GM12875 (cell line): ENCODE measurements around the gene FNDC3B.

Experiments used
- H3K4me3 ChIP-seq: one replicate; pipeline ENCODE4 v1.5.1; 2011; ENCODE audit warnings: low read depth, low read length, control low read depth
- TF ChIP-seq, protein P1 (sequence below): IDR thresholded peaks from 2 replicates; pipeline ENCODE4 v1.5.1; 2011; ENCODE audit warnings: low read depth, mild to moderate bottlenecking, control low read depth, inconsistent platforms, low read length, moderate library complexity, borderline replicate concordance; ENCODE audit not compliant: insufficient read depth

The FNDC3B gene

DNA sequence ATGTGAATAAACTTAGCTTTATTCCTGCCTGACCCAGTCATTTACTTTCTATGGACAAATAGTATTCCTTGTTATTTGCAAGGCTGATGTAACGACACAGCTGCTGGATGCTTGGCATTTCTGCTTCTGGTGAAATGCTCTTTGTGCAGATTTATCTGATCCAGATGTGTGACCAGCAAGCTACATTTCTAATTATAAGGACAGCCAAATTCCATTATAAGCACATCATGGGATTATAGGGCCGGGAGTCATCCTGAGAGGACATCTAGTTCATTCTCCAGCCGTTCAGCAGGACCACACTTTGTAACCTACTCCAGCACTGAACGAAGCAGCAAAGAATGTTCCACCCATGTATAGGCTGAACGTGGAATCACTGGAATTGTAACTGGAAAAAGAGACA, 42.9 kb downstream of the FNDC3B start:
- no peak overlapping the region for H3K4me3 ChIP-seq
- TF ChIP-seq, protein P1, sequence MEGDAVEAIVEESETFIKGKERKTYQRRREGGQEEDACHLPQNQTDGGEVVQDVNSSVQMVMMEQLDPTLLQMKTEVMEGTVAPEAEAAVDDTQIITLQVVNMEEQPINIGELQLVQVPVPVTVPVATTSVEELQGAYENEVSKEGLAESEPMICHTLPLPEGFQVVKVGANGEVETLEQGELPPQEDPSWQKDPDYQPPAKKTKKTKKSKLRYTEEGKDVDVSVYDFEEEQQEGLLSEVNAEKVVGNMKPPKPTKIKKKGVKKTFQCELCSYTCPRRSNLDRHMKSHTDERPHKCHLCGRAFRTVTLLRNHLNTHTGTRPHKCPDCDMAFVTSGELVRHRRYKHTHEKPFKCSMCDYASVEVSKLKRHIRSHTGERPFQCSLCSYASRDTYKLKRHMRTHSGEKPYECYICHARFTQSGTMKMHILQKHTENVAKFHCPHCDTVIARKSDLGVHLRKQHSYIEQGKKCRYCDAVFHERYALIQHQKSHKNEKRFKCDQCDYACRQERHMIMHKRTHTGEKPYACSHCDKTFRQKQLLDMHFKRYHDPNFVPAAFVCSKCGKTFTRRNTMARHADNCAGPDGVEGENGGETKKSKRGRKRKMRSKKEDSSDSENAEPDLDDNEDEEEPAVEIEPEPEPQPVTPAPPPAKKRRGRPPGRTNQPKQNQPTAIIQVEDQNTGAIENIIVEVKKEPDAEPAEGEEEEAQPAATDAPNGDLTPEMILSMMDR: no peak

DNA sequence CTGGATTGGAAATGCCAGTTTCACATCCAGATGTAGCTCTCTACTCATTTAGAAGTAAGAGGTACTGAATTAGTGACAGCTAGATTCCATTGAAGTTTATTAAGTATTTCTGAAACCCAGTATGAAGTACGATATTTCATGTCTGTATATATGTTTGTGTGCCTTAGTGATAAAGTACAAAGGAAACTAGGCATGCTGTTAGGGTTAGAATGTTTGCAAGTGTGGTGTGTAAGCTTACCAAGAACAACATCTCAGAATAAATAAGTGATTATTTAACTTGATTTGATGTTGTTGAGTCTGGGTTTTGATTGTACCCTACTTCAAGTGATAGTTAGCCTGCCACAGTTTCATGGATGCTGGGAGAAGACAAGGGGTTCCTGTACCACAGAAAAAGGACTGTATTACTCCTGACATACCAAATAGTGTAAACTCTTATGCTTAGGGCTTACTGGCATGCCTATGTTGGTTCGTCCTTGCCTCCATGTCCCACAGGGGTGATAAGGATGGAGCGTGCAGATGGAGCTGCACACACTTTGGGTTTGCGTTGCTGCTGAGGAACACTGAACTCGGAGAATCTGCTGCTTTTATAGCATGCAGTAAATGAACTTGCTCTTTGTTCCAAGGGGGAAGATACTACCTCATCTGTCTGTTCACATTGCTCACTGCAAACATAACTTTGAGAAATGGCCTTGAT, 43.6 kb downstream of the FNDC3B start:
- no peak overlapping the region for H3K4me3 ChIP-seq
- TF ChIP-seq, protein P1: no peak

DNA sequence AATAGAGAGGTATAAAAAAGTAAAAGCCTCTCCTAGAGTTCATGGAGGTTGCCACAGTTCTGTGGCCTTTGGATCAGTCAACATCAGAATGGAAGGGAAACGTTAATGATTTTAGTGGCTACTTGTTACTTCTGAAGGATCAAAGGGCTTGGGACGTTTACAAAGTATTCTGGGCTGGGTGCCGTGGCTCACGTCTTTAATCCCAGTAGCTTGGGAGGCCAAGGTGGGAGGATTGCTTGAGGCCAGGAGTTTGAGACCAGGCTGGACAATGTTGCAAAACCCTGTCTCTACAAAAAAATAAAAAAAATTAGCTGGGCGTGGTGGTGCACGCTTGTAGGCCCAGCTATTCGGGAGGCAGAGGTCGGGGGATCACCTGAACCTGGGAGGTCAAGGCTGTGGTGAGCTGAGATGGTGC, 44.6 kb downstream of the FNDC3B start:
- TF ChIP-seq, protein P1: no peak

GRCh38 chr3:172084871-172085556, 45.6 kb downstream of the FNDC3B start:
- no peak overlapping the region for H3K4me3 ChIP-seq
- TF ChIP-seq, protein P1: no peak

More for the DNA sequence above, 44.6 kb downstream of the FNDC3B start:
- H3K4me3 ChIP-seq: no peak overlapping the region

GRCh38 chr3:172085557-172085895, 46.1 kb downstream of the FNDC3B start:
- no peak overlapping the region for H3K4me3 ChIP-seq
- TF ChIP-seq, protein P1: no peak

DNA sequence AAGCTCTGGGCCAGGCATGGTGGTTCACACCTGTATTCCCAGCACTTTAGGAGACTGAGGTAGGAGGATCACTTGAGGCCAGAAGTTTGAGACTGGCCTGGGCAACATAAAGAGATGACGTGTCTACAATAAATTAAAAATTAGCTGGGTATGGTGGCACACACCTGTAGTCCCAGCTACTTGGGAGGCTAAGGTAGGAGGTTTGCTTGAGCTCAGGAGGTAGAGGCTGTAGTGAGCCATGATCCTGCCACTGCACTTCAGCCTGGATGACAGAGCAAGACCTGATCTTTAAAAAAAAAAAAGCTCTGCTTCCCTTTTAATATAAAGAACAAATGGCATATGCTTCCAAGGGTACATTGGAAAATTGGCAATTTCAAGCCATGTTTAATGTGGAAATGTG, 46.7 kb downstream of the FNDC3B start:
- TF ChIP-seq, protein P1: no peak
- H3K4me3 ChIP-seq: no peak overlapping the region

DNA sequence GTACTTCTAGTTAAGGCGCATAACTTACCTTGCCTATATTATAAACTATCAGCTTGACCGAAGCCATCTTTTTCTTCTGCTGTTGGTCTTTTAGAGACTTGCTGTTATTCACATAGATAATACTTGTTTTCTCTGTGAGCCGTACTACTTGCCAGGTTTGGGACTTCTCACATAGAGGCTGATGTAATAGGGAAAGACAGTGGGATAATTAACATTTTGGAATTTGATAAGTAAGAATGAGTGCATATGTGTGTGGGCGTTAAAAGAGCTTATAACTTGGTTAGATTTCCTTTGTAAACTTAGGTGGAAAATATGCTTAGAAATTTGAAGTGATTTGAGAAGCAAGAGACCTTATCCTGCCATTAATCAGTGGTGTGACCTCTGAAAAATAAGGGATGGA, 47.8 kb downstream of the FNDC3B start:
- no peak overlapping the region for H3K4me3 ChIP-seq
- TF ChIP-seq, protein P1: no peak
